IPS-15b (cell line): Measurements from ENCODE around the gene HPCAL1.
"Not testable (repeated sequence)": the region's sequence is repeated elsewhere in the genome, so short reads cannot be mapped to it uniquely, and the experiment has no call there.

ENCODE experiments used
- H3K27me3 ChIP-seq: one replicate; pipeline ENCODE4 v1.6.1; 2013; ENCODE audit warnings: low read length; ENCODE audit not compliant: control insufficient read depth, insufficient read depth
- H3K36me3 ChIP-seq: one replicate; pipeline ENCODE4 v1.6.1; 2013; ENCODE audit warnings: low read length; ENCODE audit not compliant: control insufficient read depth, insufficient read depth
- H3K4me1 ChIP-seq: one replicate; pipeline ENCODE4 v1.6.1; 2013; ENCODE audit warnings: mild to moderate bottlenecking, low read length; ENCODE audit not compliant: control insufficient read depth, insufficient read depth
- H3K4me3 ChIP-seq: one replicate; pipeline ENCODE4 v1.5.1; 2013; ENCODE audit warnings: low read depth, low read length
- H3K9ac ChIP-seq: one replicate; pipeline ENCODE4 v1.6.1; 2013; ENCODE audit warnings: low read depth, mild to moderate bottlenecking, low read length
- H3K9me3 ChIP-seq: one replicate; pipeline ENCODE4 v1.6.1; 2013; ENCODE audit warnings: mild to moderate bottlenecking, low read length; ENCODE audit not compliant: control insufficient read depth, insufficient read depth

Gene HPCAL1

GRCh38 chr2:10260130-10260529 is 42.6 kb upstream of the HPCAL1 start:
- Histone ChIP-seq H3K9me3 (no peaks in the 10 kb centered on the region), H3K27me3 (no peaks in the 10 kb centered on the region), H3K36me3 (no peaks in the 10 kb centered on the region), H3K4me3 (no peak overlapping the region), H3K4me1 (no peaks in the 10 kb centered on the region), H3K9ac (no peak overlapping the region)

- not testable (repeated sequence) for H3K9ac ChIP-seq, H3K27me3 ChIP-seq, H3K9me3 ChIP-seq, H3K4me1 ChIP-seq, H3K4me3 ChIP-seq, H3K36me3 ChIP-seq
These were observed 39.2 kb upstream of the HPCAL1 start for GRCh38 chr2:10263526-10263925.

- H3K4me1 ChIP-seq, result no peaks in the 10 kb centered on the region
- H3K4me3 ChIP-seq, result no peak overlapping the region
- H3K36me3 ChIP-seq, result no peaks in the 10 kb centered on the region
- no peak overlapping the region for H3K9ac ChIP-seq
- no peaks in the 10 kb centered on the region for H3K27me3 ChIP-seq
- H3K9me3 ChIP-seq, result no peaks in the 10 kb centered on the region
These were observed 38.0 kb upstream of the HPCAL1 start for GRCh38 chr2:10264506-10265328.

GRCh38 chr2:10265329-10266132 is 37.2 kb upstream of the HPCAL1 start:
- no peak overlapping the region for H3K9ac ChIP-seq
- H3K36me3 ChIP-seq, result no peaks in the 10 kb centered on the region
- no peak overlapping the region for H3K4me3 ChIP-seq
- H3K9me3 ChIP-seq, result no peaks in the 10 kb centered on the region
- no peaks in the 10 kb centered on the region for H3K4me1 ChIP-seq
- no peaks in the 10 kb centered on the region for H3K27me3 ChIP-seq

- H3K36me3 ChIP-seq, result no peaks in the 10 kb centered on the region
- H3K27me3 ChIP-seq, result no peaks in the 10 kb centered on the region
- no peak overlapping the region for H3K9ac ChIP-seq
- no peaks in the 10 kb centered on the region for H3K4me1 ChIP-seq
- no peak overlapping the region for H3K4me3 ChIP-seq
- no peaks in the 10 kb centered on the region for H3K9me3 ChIP-seq
These were observed 36.5 kb upstream of the HPCAL1 start for GRCh38 chr2:10266133-10266620.

- Histone ChIP-seq H3K9me3 (no peaks in the 10 kb centered on the region), H3K27me3 (no peaks in the 10 kb centered on the region)
These were observed 35.7 kb upstream of the HPCAL1 start for GRCh38 chr2:10267036-10267435.

DNA sequence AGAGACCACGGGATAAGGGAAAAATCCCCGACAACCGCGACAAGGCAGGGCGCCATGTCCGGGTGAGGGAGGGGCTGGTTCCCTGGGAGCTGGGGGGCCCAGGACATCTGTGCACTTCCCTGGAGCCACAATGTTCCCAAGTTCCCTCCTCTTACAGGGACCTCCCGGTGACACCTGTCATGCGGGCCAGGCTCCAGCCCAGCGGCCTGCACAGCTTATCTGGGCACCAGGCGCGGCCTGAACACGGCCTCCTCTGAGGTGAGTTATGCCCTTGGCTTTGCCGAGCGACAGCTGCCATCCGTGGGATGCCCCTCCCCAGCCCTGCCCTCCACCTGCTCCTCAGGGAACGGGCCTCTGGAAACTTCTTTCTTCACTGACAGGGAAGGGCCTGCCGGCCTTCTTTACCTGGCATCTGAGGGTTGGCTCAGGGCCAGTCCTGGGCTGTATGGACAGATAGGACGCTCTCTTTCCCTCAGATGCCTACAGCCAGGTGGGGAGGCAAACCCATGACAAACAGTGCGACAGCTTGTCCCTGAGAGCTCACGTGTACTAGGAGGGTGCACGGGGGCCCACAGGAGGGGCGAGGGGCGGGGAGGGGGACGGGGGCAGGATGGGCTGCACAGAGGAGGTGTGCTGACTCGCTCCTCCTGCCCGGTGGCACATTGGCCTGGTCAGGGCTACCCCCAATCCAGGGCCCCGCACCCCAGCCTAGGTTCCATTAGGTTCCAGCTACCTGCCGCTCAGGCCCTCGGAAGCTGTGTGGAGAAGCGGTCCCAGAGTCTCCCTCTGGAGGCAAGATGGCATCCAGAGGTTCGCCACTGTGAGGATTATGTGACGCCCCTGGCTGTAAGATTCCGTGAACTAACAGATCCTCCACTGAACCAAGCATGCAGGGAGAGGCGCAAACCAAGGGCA is 34.9 kb upstream of the HPCAL1 start:
- Histone ChIP-seq H3K36me3 (no peaks in the 10 kb centered on the region), H3K27me3 (no peaks in the 10 kb centered on the region), H3K4me1 (no peaks in the 10 kb centered on the region), H3K9me3 (no peaks in the 10 kb centered on the region), H3K9ac (no peak overlapping the region), H3K4me3 (no peak overlapping the region)

More at GRCh38 chr2:10267036-10267435, 35.7 kb upstream of the HPCAL1 start:
- Histone ChIP-seq H3K36me3 (no peaks in the 10 kb centered on the region), H3K4me1 (no peaks in the 10 kb centered on the region), H3K9ac (no peak overlapping the region), H3K4me3 (no peak overlapping the region)

GRCh38 chr2:10269291-10269690 is 33.4 kb upstream of the HPCAL1 start:
- H3K9me3 ChIP-seq, result no peaks in the 10 kb centered on the region
- no peaks in the 10 kb centered on the region for H3K36me3 ChIP-seq
- no peak overlapping the region for H3K9ac ChIP-seq
- H3K4me1 ChIP-seq, result no peaks in the 10 kb centered on the region
- no peaks in the 10 kb centered on the region for H3K27me3 ChIP-seq
- no peak overlapping the region for H3K4me3 ChIP-seq

DNA sequence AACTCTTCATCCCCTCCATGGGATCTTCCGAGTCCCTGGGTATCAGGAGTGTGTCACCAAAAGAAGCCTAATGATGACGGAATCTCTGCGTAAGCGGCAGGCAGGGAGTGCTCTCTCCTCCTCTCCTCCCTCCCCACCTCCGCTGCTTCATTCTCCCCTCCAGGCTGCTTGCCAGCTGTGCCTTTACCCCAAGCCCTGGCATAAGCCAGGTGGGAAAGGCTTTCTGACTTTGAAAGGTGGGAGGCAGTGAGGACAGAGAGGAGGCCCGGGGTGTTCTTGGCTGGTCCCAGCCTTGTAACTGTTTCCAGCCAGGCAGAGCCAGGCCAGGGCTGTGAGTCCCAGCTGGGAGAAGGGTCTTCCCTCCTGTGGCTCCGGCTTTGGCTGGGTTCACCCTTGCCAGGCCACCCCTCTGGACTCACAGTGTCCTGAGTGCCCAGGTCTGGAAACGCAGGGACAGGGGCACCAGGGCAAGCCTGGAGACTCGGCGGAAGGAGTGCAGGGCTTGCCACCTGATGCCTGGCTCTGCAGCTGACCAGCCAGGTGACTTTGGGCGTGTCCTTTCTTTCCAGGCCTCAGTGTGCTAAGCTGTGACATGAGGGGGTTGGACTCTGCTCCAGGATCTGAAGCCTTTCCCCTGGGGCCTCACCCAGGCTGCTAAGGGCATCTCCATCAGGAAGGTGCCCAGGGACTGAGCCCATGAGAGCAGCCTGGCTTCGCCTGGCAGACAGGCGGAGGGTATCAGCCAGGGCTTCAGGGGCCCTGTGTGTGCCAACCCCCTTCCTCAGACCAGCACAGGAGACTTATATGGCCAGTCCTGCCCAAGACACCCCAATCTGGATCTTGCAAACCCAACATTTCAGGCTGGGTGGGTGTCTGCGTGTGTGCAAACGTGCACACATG is 32.7 kb upstream of the HPCAL1 start:
- Histone ChIP-seq H3K4me1 (no peaks in the 10 kb centered on the region), H3K36me3 (no peaks in the 10 kb centered on the region), H3K4me3 (no peak overlapping the region), H3K9ac (no peak overlapping the region), H3K27me3 (no peaks in the 10 kb centered on the region), H3K9me3 (no peaks in the 10 kb centered on the region)

GRCh38 chr2:10271509-10271908 is 31.2 kb upstream of the HPCAL1 start:
- H3K4me3 ChIP-seq, result no peak overlapping the region
- no peaks in the 10 kb centered on the region for H3K36me3 ChIP-seq
- no peaks in the 10 kb centered on the region for H3K4me1 ChIP-seq
- H3K27me3 ChIP-seq, result no peaks in the 10 kb centered on the region
- H3K9ac ChIP-seq, result no peak overlapping the region
- H3K9me3 ChIP-seq, result no peaks in the 10 kb centered on the region
